Measurements from ENCODE around the gene AIFM3. TPM values are rescaled to one million over a fixed set of nuclear protein-coding genes. Genes with fewer than 3 reads are reported as not detected.

The AIFM3 gene
- polyA plus RNA-seq, 2 of the 4 experiments (the other 2 are of a cell fraction), result 1.4 to 3.6 TPM

DNA sequence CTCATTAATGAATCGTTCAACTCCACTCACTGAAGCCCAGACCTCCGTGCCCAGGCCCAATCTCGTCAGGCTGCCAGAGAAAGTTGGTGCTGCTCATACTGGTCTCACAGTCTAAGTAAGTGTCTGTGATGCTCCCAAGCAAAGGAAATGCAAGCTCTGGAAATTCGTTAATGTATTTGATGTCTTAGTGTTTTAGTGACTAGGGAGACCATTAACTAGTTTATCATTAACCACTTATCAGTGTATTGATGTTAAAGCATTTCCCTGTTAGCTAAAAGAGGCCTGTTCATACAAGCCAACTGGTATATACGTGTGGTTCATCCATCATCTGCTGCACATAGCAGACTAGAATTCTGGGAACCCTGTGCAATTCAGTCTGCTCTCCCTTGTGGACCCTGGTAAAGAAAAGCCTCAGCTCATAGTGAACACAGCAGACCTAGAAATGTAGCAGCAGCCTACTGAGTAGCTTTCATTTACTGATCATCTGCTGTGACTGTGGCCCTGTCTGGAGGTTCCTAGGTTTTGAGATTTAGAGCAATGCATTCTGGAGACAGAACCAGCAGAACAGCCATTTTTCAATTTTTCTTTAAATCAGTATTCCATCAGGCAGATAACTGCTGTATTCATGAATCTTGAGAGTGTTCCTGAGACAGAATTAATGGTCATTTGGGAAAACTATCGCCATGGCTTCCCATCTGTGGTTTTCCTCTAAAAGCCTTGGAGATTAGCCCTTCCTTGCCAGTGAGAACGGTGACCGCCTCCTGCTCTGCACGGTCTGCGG, 15.7 kb upstream of the AIFM3 start:
- H3K4me1 ChIP-seq, result peaks cover 38% of the 10 kb centered on the region
- DNase-seq (ENCODE audit: low read depth in 1 of 2, low spot score in 1 of 2) (no peak), ATAC-seq (no peak), FAIRE-seq (no peak)
- peak overlapping the region; percentile 21; the same call in 2 of the 3 replicates for H3K4me2 ChIP-seq
- ChIA-PET POLR2A (interaction anchor here (1.2 kb wide), 1 partner anchor 66 kb away, joined by 3 read pairs; no protein-coding TSS in a partner anchor), CTCF (interaction anchor here (0.8 to 1.5 kb wide), 4 partner anchors 65 to 151 kb away, joined by 3 to 6 read pairs (median 3); no protein-coding TSS in a partner anchor)
- H3K9me3 ChIP-seq, result no peaks in the 10 kb centered on the region
- TF ChIP-seq TP53 (CRISPR knock-in tag; IDR thresholded peaks at IDR 0.05) (no peak), MYC (IDR thresholded peaks at IDR 0.05; ENCODE audit: borderline replicate concordance, low read length) (no peak), ZSCAN20 (CRISPR knock-in tag; IDR thresholded peaks at IDR 0.05) (no peak), NPAS2 (CRISPR knock-in tag; IDR thresholded peaks at IDR 0.05; ENCODE audit: borderline replicate concordance) (no peak), BHLHE40 (IDR thresholded peaks at IDR 0.05; ENCODE audit: low read depth, low read length) (no peak), RCOR1 (IDR thresholded peaks at IDR 0.05; ENCODE audit: low read depth, low read length) (no peak)
- TF ChIP-seq, protein P1, sequence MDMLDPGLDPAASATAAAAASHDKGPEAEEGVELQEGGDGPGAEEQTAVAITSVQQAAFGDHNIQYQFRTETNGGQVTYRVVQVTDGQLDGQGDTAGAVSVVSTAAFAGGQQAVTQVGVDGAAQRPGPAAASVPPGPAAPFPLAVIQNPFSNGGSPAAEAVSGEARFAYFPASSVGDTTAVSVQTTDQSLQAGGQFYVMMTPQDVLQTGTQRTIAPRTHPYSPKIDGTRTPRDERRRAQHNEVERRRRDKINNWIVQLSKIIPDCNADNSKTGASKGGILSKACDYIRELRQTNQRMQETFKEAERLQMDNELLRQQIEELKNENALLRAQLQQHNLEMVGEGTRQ (IDR thresholded peaks at IDR 0.05), result no peak
- TF ChIP-seq, protein P2, sequence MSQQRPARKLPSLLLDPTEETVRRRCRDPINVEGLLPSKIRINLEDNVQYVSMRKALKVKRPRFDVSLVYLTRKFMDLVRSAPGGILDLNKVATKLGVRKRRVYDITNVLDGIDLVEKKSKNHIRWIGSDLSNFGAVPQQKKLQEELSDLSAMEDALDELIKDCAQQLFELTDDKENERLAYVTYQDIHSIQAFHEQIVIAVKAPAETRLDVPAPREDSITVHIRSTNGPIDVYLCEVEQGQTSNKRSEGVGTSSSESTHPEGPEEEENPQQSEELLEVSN (IDR thresholded peaks at IDR 0.05; ENCODE audit: borderline replicate concordance, low read depth), result no peak
- peak overlapping the region in 1 of 2 experiments; percentile 47; a peak in 3 of 6 replicates for H3K27ac ChIP-seq
- H3K4me3 ChIP-seq, result no peak overlapping the region
- WGBS (ENCODE audit: missing lambda C conversion rate), result 69% methylated on average over 10 of the region's 10 CpGs

DNA sequence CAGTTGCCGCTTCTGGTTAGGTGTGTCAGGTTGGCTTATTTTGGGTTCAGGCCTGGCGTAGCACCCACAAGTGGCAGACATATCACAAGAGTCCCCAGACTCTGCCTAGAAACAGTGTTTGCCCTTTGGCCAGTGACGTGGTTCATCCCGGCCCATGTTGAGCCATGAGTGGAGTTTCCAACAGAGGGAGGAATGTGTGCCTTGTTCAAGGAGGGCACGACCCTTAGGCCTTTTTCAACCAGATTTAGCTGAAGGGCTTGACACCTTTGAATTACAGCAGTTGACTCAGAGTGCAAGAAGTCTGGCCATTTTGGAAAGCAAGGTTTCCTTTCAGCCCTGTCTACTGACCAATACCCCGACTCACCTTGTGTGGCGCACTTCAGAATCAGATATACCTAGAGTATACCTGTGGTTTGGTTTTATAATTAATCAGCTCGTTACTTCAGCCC, 15.1 kb upstream of the AIFM3 start:
- Histone ChIP-seq H3K27ac (peak overlapping the region in 1 of 2 experiments; percentile 47; a peak in 1 of 6 replicates), H3K9me3 (no peaks in the 10 kb centered on the region), H3K4me2 (no peak overlapping the region), H3K4me1 (peaks cover 38% of the 10 kb centered on the region), H3K4me3 (no peak overlapping the region)
- no peak for FAIRE-seq
- ATAC-seq, result no peak
- WGBS (ENCODE audit: missing lambda C conversion rate), result 94% methylated on average over 7 of the region's 8 CpGs
- TF ChIP-seq POLR2AphosphoS2 (conservative IDR thresholded peaks at IDR 0.05; ENCODE audit: low read length), result no peak
- TF ChIP-seq ESRRA (IDR thresholded peaks at IDR 0.05; ENCODE audit: borderline replicate concordance, low read length), result no peak
- TF ChIP-seq, protein P3, sequence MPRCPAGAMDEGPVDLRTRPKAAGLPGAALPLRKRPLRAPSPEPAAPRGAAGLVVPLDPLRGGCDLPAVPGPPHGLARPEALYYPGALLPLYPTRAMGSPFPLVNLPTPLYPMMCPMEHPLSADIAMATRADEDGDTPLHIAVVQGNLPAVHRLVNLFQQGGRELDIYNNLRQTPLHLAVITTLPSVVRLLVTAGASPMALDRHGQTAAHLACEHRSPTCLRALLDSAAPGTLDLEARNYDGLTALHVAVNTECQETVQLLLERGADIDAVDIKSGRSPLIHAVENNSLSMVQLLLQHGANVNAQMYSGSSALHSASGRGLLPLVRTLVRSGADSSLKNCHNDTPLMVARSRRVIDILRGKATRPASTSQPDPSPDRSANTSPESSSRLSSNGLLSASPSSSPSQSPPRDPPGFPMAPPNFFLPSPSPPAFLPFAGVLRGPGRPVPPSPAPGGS (IDR thresholded peaks at IDR 0.05), result no peak
- TF ChIP-seq MYC (IDR thresholded peaks at IDR 0.05; ENCODE audit: borderline replicate concordance, low read length), result no peak
- no peak for TF ChIP-seq RARB (CRISPR knock-in tag; IDR thresholded peaks at IDR 0.05)
- no peak for TF ChIP-seq RAD21 (conservative IDR thresholded peaks at IDR 0.05 in 1 of 2, IDR thresholded peaks at IDR 0.05 in 1 of 2)
- TF ChIP-seq FOXS1 (CRISPR knock-in tag; IDR thresholded peaks at IDR 0.05), result no peak
- no peak for TF ChIP-seq POLR2A (IDR thresholded peaks at IDR 0.05; ENCODE audit: low read length)
- no peak for TF ChIP-seq ZC3H11A (IDR thresholded peaks at IDR 0.05)
- TF ChIP-seq TP53 (CRISPR knock-in tag; IDR thresholded peaks at IDR 0.05), result no peak
- TF ChIP-seq HOXB5 (CRISPR knock-in tag; IDR thresholded peaks at IDR 0.05), result no peak
- TF ChIP-seq GATA3 (IDR thresholded peaks at IDR 0.05; ENCODE audit: borderline replicate concordance), result no peak
- no peak for TF ChIP-seq HDAC2 (IDR thresholded peaks at IDR 0.05)
- no peak for TF ChIP-seq MAFK (IDR thresholded peaks at IDR 0.05; ENCODE audit: partially characterized antibody)
- no peak for TF ChIP-seq PHF8 (IDR thresholded peaks at IDR 0.05; ENCODE audit: borderline replicate concordance, low read depth)
- no peak for TF ChIP-seq CEBPB (IDR thresholded peaks at IDR 0.05)
- no peak for TF ChIP-seq CBX2 (IDR thresholded peaks at IDR 0.05; ENCODE audit: borderline replicate concordance, low read depth)
- no peak for DNase-seq (ENCODE audit: low read depth in 1 of 2, low spot score in 1 of 2)
- POLR2A ChIA-PET, result no interaction called here
- CTCF ChIA-PET, result interaction anchor here (0.6 to 0.9 kb wide), 4 partner anchors 25 to 174 kb away, joined by 3 to 4 read pairs (median 3); no protein-coding TSS in a partner anchor

Data from A549 (cell line).